GM10266 (cell line): ENCODE results near the gene CCDC30.

Experiments
- DNase-seq: peaks from one replicate; pipeline ENCODE4 v3.0.0; 2012; ENCODE audit errors: extremely low spot score
- CTCF ChIP-seq: IDR thresholded peaks from 2 replicates; pipeline ENCODE4 v1.5.1; 2012; ENCODE audit warnings: mild to moderate bottlenecking, low read depth; ENCODE audit not compliant: control insufficient read depth, insufficient read depth; ENCODE audit errors: missing control alignments

Gene CCDC30

GRCh38 chr1:42557230-42557851 lies 94.3 kb downstream of the CCDC30 start:
- no peak for DNase-seq
- TF ChIP-seq CTCF = no peak

GRCh38 chr1:42567038-42567437 lies 104.0 kb downstream of the CCDC30 start:
- no peak for DNase-seq

DNA sequence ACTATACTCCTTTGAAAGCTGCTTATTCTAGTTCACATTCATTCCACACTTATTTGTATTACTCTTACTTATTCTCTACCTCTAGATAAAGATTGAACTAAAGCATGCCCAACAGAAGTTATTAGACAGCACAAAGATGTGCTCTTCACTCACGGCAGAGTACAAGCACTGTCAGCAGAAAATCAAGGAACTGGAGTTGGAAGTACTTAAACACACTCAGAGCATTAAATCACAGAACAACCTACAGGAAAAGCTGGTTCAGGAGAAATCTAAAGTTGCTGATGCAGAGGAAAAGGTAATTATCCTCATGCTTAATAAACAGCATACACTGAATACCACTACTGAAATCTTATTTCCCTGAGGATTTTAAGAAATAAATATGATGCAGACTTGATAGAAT lies 113.8 kb downstream of the CCDC30 start:
- TF ChIP-seq CTCF = no peak
- DNase-seq = no peak

More at GRCh38 chr1:42567038-42567437, 104.0 kb downstream of the CCDC30 start:
- no peak for TF ChIP-seq CTCF

DNA sequence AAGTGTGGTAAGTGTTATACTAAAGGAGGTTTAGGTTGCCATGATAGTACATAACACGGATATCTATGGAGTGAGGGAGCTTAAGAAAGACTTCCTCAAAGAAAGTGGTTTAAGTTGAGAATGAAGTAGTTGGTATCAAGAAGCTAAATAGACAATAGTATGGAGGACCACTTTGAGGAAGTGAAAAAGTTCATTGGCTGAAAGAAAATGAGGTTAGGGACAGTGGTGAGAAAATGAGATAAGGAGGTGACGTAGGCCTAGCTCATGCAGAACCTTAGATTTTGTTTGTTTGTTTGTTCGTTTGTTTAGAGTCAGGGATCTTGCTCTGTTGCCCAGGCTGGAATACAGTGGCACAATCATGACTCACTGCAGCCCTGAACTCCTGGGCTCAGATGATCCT lies 122.9 kb downstream of the CCDC30 start:
- no peak for DNase-seq
- TF ChIP-seq CTCF = no peak

DNA sequence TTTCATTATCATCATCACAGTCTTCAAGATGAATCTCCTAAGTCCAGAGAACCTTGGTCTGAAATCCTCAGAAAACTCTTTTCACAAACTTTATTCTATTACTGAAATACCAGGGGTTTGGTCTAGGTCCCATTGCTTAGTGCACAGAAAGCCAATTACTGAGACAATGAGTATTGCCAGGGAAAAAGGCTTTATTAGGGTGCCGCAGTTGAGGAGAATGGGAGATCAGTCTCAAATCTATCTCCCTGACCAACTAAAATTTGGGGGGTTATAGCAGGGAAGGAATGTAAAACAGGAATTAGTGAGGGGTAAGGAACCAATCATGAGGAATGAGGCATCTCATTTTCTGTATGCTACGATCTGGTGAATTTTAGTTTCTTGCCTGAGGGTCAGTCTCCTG lies 124.7 kb downstream of the CCDC30 start:
- DNase-seq = no peak
- no peak for TF ChIP-seq CTCF

DNA sequence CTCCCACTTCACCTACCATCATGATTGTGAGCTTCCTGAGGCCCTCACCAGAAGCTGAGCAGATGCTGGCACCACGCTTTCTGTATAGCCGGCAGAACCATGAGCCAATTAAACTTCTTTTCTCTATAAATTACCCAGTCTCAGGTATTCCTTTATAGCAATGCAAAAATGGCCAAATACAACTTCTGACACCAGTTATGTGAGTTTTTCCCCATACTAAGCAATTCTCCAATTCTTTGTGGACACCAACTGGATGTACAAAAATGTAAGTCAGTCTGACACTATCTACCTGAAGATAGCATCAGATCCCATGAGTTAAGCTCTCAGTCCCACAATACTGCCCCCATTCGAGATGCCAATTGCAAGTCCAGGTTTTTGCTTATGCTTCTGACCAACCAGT lies 129.7 kb downstream of the CCDC30 start:
- DNase-seq = no peak
- TF ChIP-seq CTCF = no peak

GRCh38 chr1:42593486-42594100 lies 130.5 kb downstream of the CCDC30 start:
- no peak for DNase-seq
- no peak for TF ChIP-seq CTCF
